PC-9 (cell line): Measurements from ENCODE around the gene ARHGAP45. TPM values are rescaled to one million over a fixed set of nuclear protein-coding genes. Genes with fewer than 3 reads are reported as not detected.
A peak's percentile ranks its signal among the peaks of the same experiment; 100 is the strongest.
"Not testable (repeated sequence)": the region's sequence is repeated elsewhere in the genome, so short reads cannot be mapped to it uniquely, and the experiment has no call there.

Experiments
- BruUV-seq: library from RNA; stranded (reverse); fragments of 400-500 nt; replicated peaks from 2 replicates; lab custom pipeline; 2021; lab: Mats Ljungman, UMichigan
- CTCF ChIA-PET: fragments of 300-600 bp; sonication (Branson Sonifier 250); formaldehyde crosslinking; loops from one replicate; lab custom pipeline; 2022; ENCODE audit warnings: antibody characterized with exemption; lab: Charles Lee
- POLR2A ChIA-PET: fragments of 300-600 bp; sonication (Branson Sonifier 250); formaldehyde crosslinking; loops from one replicate; lab custom pipeline; 2022; ENCODE audit warnings: antibody characterized with exemption; ENCODE audit not compliant: unreplicated experiment; lab: Charles Lee
- DNase-seq, 2 experiments: peaks; one replicate each; pipeline versions ENCODE4 v3.0.0 to v3.0.0-alpha.2; 2015 to 2022; ENCODE audit warnings: mixed read lengths in 1 of 2
- H2AFZ ChIP-seq: fragments of 200-600 bp; sonication (generic); 2 replicates; pipeline ENCODE4 v1.8.1; 2017; ENCODE audit warnings: antibody characterized with exemption
- H3F3A ChIP-seq: fragments of 200-600 bp; sonication (generic); 2 replicates; pipeline ENCODE4 v1.8.1; 2017; ENCODE audit warnings: antibody characterized with exemption, mild to moderate bottlenecking, low read depth; ENCODE audit not compliant: insufficient read depth
- H3K27ac ChIP-seq: fragments of 200-600 bp; sonication (generic); 2 replicates; pipeline ENCODE4 v1.6.1; 2016; ENCODE audit warnings: mixed run types
- H3K27me3 ChIP-seq: fragments of 200-600 bp; sonication (generic); 2 replicates; pipeline ENCODE4 v1.6.1; 2016; ENCODE audit warnings: low read depth, mixed run types; ENCODE audit not compliant: insufficient read depth
- H3K36me3 ChIP-seq: fragments of 200-600 bp; sonication (generic); 2 replicates; pipeline ENCODE4 v1.6.1; 2016; ENCODE audit warnings: low read depth, mixed run types
- H3K4me1 ChIP-seq: fragments of 200-600 bp; sonication (generic); replicated peaks from 2 replicates; pipeline ENCODE4 v1.6.1; 2016; ENCODE audit warnings: mixed run types; ENCODE audit not compliant: insufficient read depth
- H3K4me2 ChIP-seq: fragments of 200-600 bp; sonication (generic); 2 replicates; pipeline ENCODE4 v1.6.1; 2017; ENCODE audit warnings: mixed run types
- H3K4me3 ChIP-seq: fragments of 200-600 bp; sonication (generic); 2 replicates; pipeline ENCODE4 v1.6.1; 2016; ENCODE audit warnings: mixed run types
- H3K79me2 ChIP-seq: fragments of 200-600 bp; sonication (generic); 2 replicates; pipeline ENCODE4 v1.6.1; 2017; ENCODE audit warnings: low read depth, mixed run types
- H3K9me2 ChIP-seq: fragments of 200-600 bp; sonication (generic); 2 replicates; pipeline ENCODE4 v1.8.1; 2017; ENCODE audit warnings: mild to moderate bottlenecking; ENCODE audit not compliant: insufficient read depth
- H3K9me3 ChIP-seq: fragments of 200-600 bp; sonication (generic); 2 replicates; pipeline ENCODE4 v1.8.1; 2016; ENCODE audit warnings: low read depth; ENCODE audit not compliant: insufficient read depth
- H4K20me1 ChIP-seq: fragments of 200-600 bp; sonication (generic); 2 replicates; pipeline ENCODE4 v1.8.1; 2017; ENCODE audit not compliant: insufficient read depth
- EZH2 ChIP-seq: fragments of 200-600 bp; sonication (generic); IDR thresholded peaks from 2 replicates; pipeline ENCODE4 v1.8.0; 2017; ENCODE audit warnings: antibody characterized with exemption, low read depth
- intact Hi-C: fragments of 100-400 bp; cut with micrococcal nuclease; formaldehyde crosslinking; loops from one replicate; pipeline ENCODE4 v1.10.0; 2022; ENCODE audit not compliant: unreplicated experiment
- total RNA-seq: library from RNA; stranded (reverse); gene quantifications from 2 replicates; pipeline ENCODE4 v1.2.3, GENCODE V29; 2021
- TF ChIP-seq, protein P1 (sequence below): fragments of 200-600 bp; sonication (generic); conservative IDR thresholded peaks from 2 replicates; pipeline ENCODE4 v1.6.1; 2017; ENCODE audit warnings: mixed run types, antibody characterized with exemption, mild to moderate bottlenecking, moderate library complexity

ARHGAP45 gene
- total RNA-seq, 1 experiment from 2014 or later: 20.2 TPM

- peaks cover 8% of the 10 kb centered on the region; the same call in 1 of the 2 replicates for H4K20me1 ChIP-seq
- H3K79me2 ChIP-seq: no peaks in the 10 kb centered on the region
- H2AFZ ChIP-seq: no peak overlapping the region
- no peak overlapping the region for H3K27ac ChIP-seq
- no peaks in the 10 kb centered on the region for H3K36me3 ChIP-seq
- no peak overlapping the region for H3K4me3 ChIP-seq
- H3K9me3 ChIP-seq: no peaks in the 10 kb centered on the region
- CTCF ChIA-PET: interaction anchor here (0.6 to 0.7 kb wide), 5 partner anchors 53 to 153 kb away, joined by 3 to 11 read pairs (median 6); partner anchors contain the start of gene ATP5F1D
- BruUV-seq: no TSS peak
- intact Hi-C loops: no loop called here
- H3K27me3 ChIP-seq: no peaks in the 10 kb centered on the region
- peaks cover 5% of the 10 kb centered on the region; the same call in 1 of the 2 replicates for H3K4me1 ChIP-seq
- no peak for TF ChIP-seq EZH2
- TF ChIP-seq, protein P1, sequence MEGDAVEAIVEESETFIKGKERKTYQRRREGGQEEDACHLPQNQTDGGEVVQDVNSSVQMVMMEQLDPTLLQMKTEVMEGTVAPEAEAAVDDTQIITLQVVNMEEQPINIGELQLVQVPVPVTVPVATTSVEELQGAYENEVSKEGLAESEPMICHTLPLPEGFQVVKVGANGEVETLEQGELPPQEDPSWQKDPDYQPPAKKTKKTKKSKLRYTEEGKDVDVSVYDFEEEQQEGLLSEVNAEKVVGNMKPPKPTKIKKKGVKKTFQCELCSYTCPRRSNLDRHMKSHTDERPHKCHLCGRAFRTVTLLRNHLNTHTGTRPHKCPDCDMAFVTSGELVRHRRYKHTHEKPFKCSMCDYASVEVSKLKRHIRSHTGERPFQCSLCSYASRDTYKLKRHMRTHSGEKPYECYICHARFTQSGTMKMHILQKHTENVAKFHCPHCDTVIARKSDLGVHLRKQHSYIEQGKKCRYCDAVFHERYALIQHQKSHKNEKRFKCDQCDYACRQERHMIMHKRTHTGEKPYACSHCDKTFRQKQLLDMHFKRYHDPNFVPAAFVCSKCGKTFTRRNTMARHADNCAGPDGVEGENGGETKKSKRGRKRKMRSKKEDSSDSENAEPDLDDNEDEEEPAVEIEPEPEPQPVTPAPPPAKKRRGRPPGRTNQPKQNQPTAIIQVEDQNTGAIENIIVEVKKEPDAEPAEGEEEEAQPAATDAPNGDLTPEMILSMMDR: peak; percentile 82
- H3F3A ChIP-seq: peaks cover 50% of the 10 kb centered on the region; the same call in 1 of the 2 replicates
- H3K9me2 ChIP-seq: no peaks in the 10 kb centered on the region
- POLR2A ChIA-PET: interaction anchor here (0.5 to 0.6 kb wide), 2 partner anchors 80 to 92 kb away, joined by 3 to 12 read pairs; partner anchors contain the start of gene RNU6-2
- H3K4me2 ChIP-seq: peak overlapping the region; percentile 42; the same call in 1 of the 2 replicates
- DNase-seq: peak; percentile 69 to 72
Observed at GRCh38 chr19:1113030-1113985, 46.3 kb downstream of the ARHGAP45 start.

GRCh38 chr19:1113986-1114483 is 47.1 kb downstream of the ARHGAP45 start:
- TF ChIP-seq EZH2: no peak
- TF ChIP-seq, protein P1: no peak
- no TSS peak for BruUV-seq
- Histone ChIP-seq H3K9me2 (no peaks in the 10 kb centered on the region), H3K36me3 (no peaks in the 10 kb centered on the region), H3K79me2 (no peaks in the 10 kb centered on the region), H3K27ac (no peak overlapping the region), H3K27me3 (no peaks in the 10 kb centered on the region), H3F3A (peaks cover 50% of the 10 kb centered on the region; the same call in 1 of the 2 replicates), H3K4me1 (peaks cover 5% of the 10 kb centered on the region; the same call in 1 of the 2 replicates), H3K4me3 (no peak overlapping the region), H3K4me2 (peak overlapping the region; percentile 42; the same call in 1 of the 2 replicates), H2AFZ (no peak overlapping the region), H3K9me3 (no peaks in the 10 kb centered on the region), H4K20me1 (peaks cover 10% of the 10 kb centered on the region; the same call in 1 of the 2 replicates)
- intact Hi-C loops: no loop called here
- POLR2A ChIA-PET: interaction anchor here (0.5 kb wide), 1 partner anchor 79 kb away, joined by 12 read pairs; no protein-coding TSS in a partner anchor
- no peak for DNase-seq
- CTCF ChIA-PET: interaction anchor here (0.6 to 0.7 kb wide), 5 partner anchors 53 to 153 kb away, joined by 3 to 11 read pairs (median 6); partner anchors contain the start of gene ATP5F1D

- H3K79me2 ChIP-seq, CTCF ChIA-PET, DNase-seq, H3K27me3 ChIP-seq, H3K36me3 ChIP-seq, H3K4me1 ChIP-seq, H3K4me2 ChIP-seq, H3K9me3 ChIP-seq, intact Hi-C loops, H2AFZ ChIP-seq, H3K4me3 ChIP-seq, H3K9me2 ChIP-seq, POLR2A ChIA-PET, H3K27ac ChIP-seq: not testable (repeated sequence)
- BruUV-seq: TSS peak; percentile 16
- Histone ChIP-seq H3F3A (peaks cover 51% of the 10 kb centered on the region; the same call in 1 of the 2 replicates), H4K20me1 (peaks cover 14% of the 10 kb centered on the region; the same call in 1 of the 2 replicates)
Observed at GRCh38 chr19:1114728-1115127, 47.8 kb downstream of the ARHGAP45 start.
